Glutamatergic neuron (in vitro differentiated cells): ENCODE data around the gene SYNE1. TPM values are rescaled to one million over a fixed set of nuclear protein-coding genes. Genes with fewer than 3 reads are reported as not detected.

Experiments used
- DNase-seq: peaks from one replicate; pipeline ENCODE4 v3.0.0; 2022
- H3K27ac Mint-ChIP-seq: one replicate; pipeline ENCODE4 v1.8.0; 2020; ENCODE audit warnings: mild to moderate bottlenecking, mixed read lengths, inconsistent platforms; ENCODE audit not compliant: unreplicated experiment
- H3K27me3 Mint-ChIP-seq: one replicate; pipeline ENCODE4 v1.8.0; 2020; ENCODE audit warnings: mild to moderate bottlenecking, moderate library complexity, mixed read lengths, inconsistent platforms; ENCODE audit not compliant: unreplicated experiment
- H3K36me3 Mint-ChIP-seq: one replicate; pipeline ENCODE4 v1.8.0; 2020; ENCODE audit warnings: mild to moderate bottlenecking, mixed read lengths, inconsistent platforms; ENCODE audit not compliant: unreplicated experiment
- H3K4me1 Mint-ChIP-seq: one replicate; pipeline ENCODE4 v1.8.0; 2020; ENCODE audit warnings: mild to moderate bottlenecking, low read depth, mixed read lengths, inconsistent platforms; ENCODE audit not compliant: unreplicated experiment
- H3K4me3 Mint-ChIP-seq: one replicate; pipeline ENCODE4 v1.8.0; 2020; ENCODE audit warnings: mild to moderate bottlenecking, mixed read lengths, inconsistent platforms; ENCODE audit not compliant: unreplicated experiment
- H3K9me3 Mint-ChIP-seq: one replicate; pipeline ENCODE4 v1.8.0; 2020; ENCODE audit warnings: mild to moderate bottlenecking, moderate library complexity, mixed read lengths, inconsistent platforms; ENCODE audit not compliant: unreplicated experiment
- CTCF ChIP-seq: fragments of 200-600 bp; sonication (generic); IDR thresholded peaks from one replicate; pipeline ENCODE4 v1.5.0; 2021; ENCODE audit not compliant: partially characterized antibody, unreplicated experiment
- total RNA-seq: library from RNA; stranded (reverse); fragmentation: NEBNext Ultra II Directional; extraction: Animal tissue kit (Norgen Biotek cat#: 25700); gene quantifications from one replicate; pipeline ENCODE4 v1.2.1, GENCODE V29; 2021; ENCODE audit not compliant: unreplicated experiment

SYNE1 gene
- total RNA-seq, 1 donor from 2014 or later: 23.4 TPM

GRCh38 chr6:152402791-152403190, 234.4 kb downstream of the SYNE1 start:
- no peak overlapping the region for H3K4me3 Mint-ChIP-seq
- H3K4me1 Mint-ChIP-seq: no peaks in the 10 kb centered on the region
- H3K36me3 Mint-ChIP-seq: no peaks in the 10 kb centered on the region
- no peak overlapping the region for H3K27ac Mint-ChIP-seq
- no peak for DNase-seq
- no peaks in the 10 kb centered on the region for H3K9me3 Mint-ChIP-seq
- no peaks in the 10 kb centered on the region for H3K27me3 Mint-ChIP-seq
- TF ChIP-seq CTCF: no peak

GRCh38 chr6:152401978-152402377, 235.2 kb downstream of the SYNE1 start:
- H3K4me3 Mint-ChIP-seq: no peak overlapping the region
- H3K4me1 Mint-ChIP-seq: no peaks in the 10 kb centered on the region
- H3K27ac Mint-ChIP-seq: no peak overlapping the region
- no peak for DNase-seq
- H3K36me3 Mint-ChIP-seq: no peaks in the 10 kb centered on the region
- no peak for TF ChIP-seq CTCF
- no peaks in the 10 kb centered on the region for H3K27me3 Mint-ChIP-seq
- H3K9me3 Mint-ChIP-seq: no peaks in the 10 kb centered on the region

- H3K27ac Mint-ChIP-seq: no peak overlapping the region
- no peaks in the 10 kb centered on the region for H3K4me1 Mint-ChIP-seq
- no peak for TF ChIP-seq CTCF
- H3K27me3 Mint-ChIP-seq: no peaks in the 10 kb centered on the region
- no peaks in the 10 kb centered on the region for H3K9me3 Mint-ChIP-seq
- no peak overlapping the region for H3K4me3 Mint-ChIP-seq
- no peaks in the 10 kb centered on the region for H3K36me3 Mint-ChIP-seq
- DNase-seq: no peak
Measured at GRCh38 chr6:152399399-152399798, 237.8 kb downstream of the SYNE1 start.

GRCh38 chr6:152398993-152399392, 238.2 kb downstream of the SYNE1 start:
- H3K9me3 Mint-ChIP-seq: no peaks in the 10 kb centered on the region
- H3K36me3 Mint-ChIP-seq: no peaks in the 10 kb centered on the region
- H3K27ac Mint-ChIP-seq: no peak overlapping the region
- H3K27me3 Mint-ChIP-seq: no peaks in the 10 kb centered on the region
- TF ChIP-seq CTCF: no peak
- no peaks in the 10 kb centered on the region for H3K4me1 Mint-ChIP-seq
- no peak for DNase-seq
- H3K4me3 Mint-ChIP-seq: no peak overlapping the region

GRCh38 chr6:152398316-152398715, 238.8 kb downstream of the SYNE1 start:
- H3K36me3 Mint-ChIP-seq: no peaks in the 10 kb centered on the region
- H3K4me3 Mint-ChIP-seq: no peak overlapping the region
- no peak overlapping the region for H3K27ac Mint-ChIP-seq
- no peaks in the 10 kb centered on the region for H3K27me3 Mint-ChIP-seq
- DNase-seq: no peak
- peaks cover 1% of the 10 kb centered on the region for H3K9me3 Mint-ChIP-seq
- no peak for TF ChIP-seq CTCF
- no peaks in the 10 kb centered on the region for H3K4me1 Mint-ChIP-seq
